Stimulated activated naive B cell treated with anti-CD40 and anti-IgM and Interleukin-4, amounts not matched to agents 10 μg/mL and 1 μg/mL and 100 μg/mL, for 72 hours (primary cell): Measurements from ENCODE around the gene APOL2.

Experiments
- ATAC-seq, 2 donors: fragments of 150-1000 bp; cut with Tn5 transposase; replicated peaks; 2 replicates each; pipeline ENCODE4 v1.10.0; 2021; ENCODE audit warnings: moderate library complexity in 1 of 2
- DNase-seq: peaks from one replicate; pipeline ENCODE4 v3.0.0; 2021
- H3K27ac Mint-ChIP-seq: one replicate; pipeline ENCODE4 v1.8.0; 2022; ENCODE audit warnings: mild to moderate bottlenecking, mixed read lengths
- H3K27me3 Mint-ChIP-seq, 2 donors: one replicate each; pipeline ENCODE4 v1.8.0; 2022; ENCODE audit warnings: mixed read lengths in 2 of 2
- H3K36me3 Mint-ChIP-seq, 2 donors: one replicate each; pipeline ENCODE4 v1.8.0; 2022; ENCODE audit warnings: mixed read lengths in 2 of 2, mild to moderate bottlenecking in 1 of 2
- H3K4me1 Mint-ChIP-seq, 2 donors: one replicate each; pipeline ENCODE4 v1.8.0; 2022; ENCODE audit warnings: mixed read lengths in 2 of 2, mild to moderate bottlenecking in 1 of 2
- H3K4me3 Mint-ChIP-seq, 2 donors: one replicate each; pipeline ENCODE4 v1.8.0; 2022; ENCODE audit warnings: mild to moderate bottlenecking in 2 of 2, mixed read lengths in 2 of 2, moderate library complexity in 1 of 2
- H3K9me3 Mint-ChIP-seq, 2 donors: one replicate each; pipeline ENCODE4 v1.8.0; 2022; ENCODE audit warnings: mixed read lengths in 2 of 2, mild to moderate bottlenecking in 1 of 2

The APOL2 gene

GRCh38 chr22:36227806-36228205, 11.5 kb downstream of the APOL2 start:
- no peak for ATAC-seq
- Mint-ChIP-seq H3K9me3 (no peaks in the 10 kb centered on the region), H3K36me3 (peaks cover 51 to 66% of the 10 kb centered on the region in 2 donors), H3K4me1 (peaks cover 8 to 9% of the 10 kb centered on the region in 2 donors), H3K4me3 (no peak overlapping the region), H3K27me3 (no peaks in the 10 kb centered on the region), H3K27ac (peak overlapping the region; percentile 47)
- no peak for DNase-seq

GRCh38 chr22:36227396-36227795, 11.9 kb downstream of the APOL2 start:
- H3K4me3 Mint-ChIP-seq: no peak overlapping the region
- no peaks in the 10 kb centered on the region for H3K9me3 Mint-ChIP-seq
- peak overlapping the region; percentile 47 for H3K27ac Mint-ChIP-seq
- H3K27me3 Mint-ChIP-seq: no peaks in the 10 kb centered on the region
- DNase-seq (no peak), ATAC-seq (no peak)
- peaks cover 4 to 5% of the 10 kb centered on the region in 2 donors for H3K4me1 Mint-ChIP-seq
- peaks cover 47 to 61% of the 10 kb centered on the region in 2 donors for H3K36me3 Mint-ChIP-seq

- Mint-ChIP-seq H3K9me3 (no peaks in the 10 kb centered on the region), H3K36me3 (peaks cover 36 to 49% of the 10 kb centered on the region in 2 donors), H3K4me3 (no peak overlapping the region), H3K27ac (no peak overlapping the region), H3K27me3 (peaks cover 0 to 5% of the 10 kb centered on the region in 2 donors), H3K4me1 (peaks cover 2 to 5% of the 10 kb centered on the region in 2 donors)
- ATAC-seq (no peak), DNase-seq (no peak)
Observed at GRCh38 chr22:36226189-36226588, 13.1 kb downstream of the APOL2 start.

GRCh38 chr22:36225333-36225922, 13.9 kb downstream of the APOL2 start:
- DNase-seq (no peak), ATAC-seq (no peak)
- peaks cover 34 to 42% of the 10 kb centered on the region in 2 donors for H3K36me3 Mint-ChIP-seq
- peaks cover 0 to 9% of the 10 kb centered on the region in 2 donors for H3K27me3 Mint-ChIP-seq
- no peak overlapping the region for H3K4me3 Mint-ChIP-seq
- no peaks in the 10 kb centered on the region for H3K9me3 Mint-ChIP-seq
- peaks cover 2 to 5% of the 10 kb centered on the region in 2 donors for H3K4me1 Mint-ChIP-seq
- H3K27ac Mint-ChIP-seq: peak overlapping the region; percentile 47

GRCh38 chr22:36224245-36224644, 15.1 kb downstream of the APOL2 start:
- Mint-ChIP-seq H3K9me3 (no peaks in the 10 kb centered on the region), H3K4me1 (peaks cover 2 to 5% of the 10 kb centered on the region in 2 donors)
- no peak for ATAC-seq

GRCh38 chr22:36223504-36223903, 15.8 kb downstream of the APOL2 start:
- Mint-ChIP-seq H3K27ac (no peak overlapping the region), H3K36me3 (peaks cover 24 to 26% of the 10 kb centered on the region in 2 donors), H3K9me3 (no peaks in the 10 kb centered on the region), H3K4me3 (no peak overlapping the region), H3K27me3 (peaks cover 10 to 18% of the 10 kb centered on the region in 2 donors), H3K4me1 (peaks cover 2 to 5% of the 10 kb centered on the region in 2 donors)
- DNase-seq (no peak), ATAC-seq (no peak)

More at GRCh38 chr22:36224245-36224644, 15.1 kb downstream of the APOL2 start:
- H3K4me3 Mint-ChIP-seq: no peak overlapping the region
- DNase-seq: no peak
- H3K27me3 Mint-ChIP-seq: peaks cover 3 to 15% of the 10 kb centered on the region in 2 donors
- H3K27ac Mint-ChIP-seq: no peak overlapping the region
- H3K36me3 Mint-ChIP-seq: peaks cover 28 to 33% of the 10 kb centered on the region in 2 donors

GRCh38 chr22:36222887-36223450, 16.4 kb downstream of the APOL2 start:
- Mint-ChIP-seq H3K4me1 (peaks cover 2 to 5% of the 10 kb centered on the region in 2 donors), H3K27me3 (peaks cover 10 to 18% of the 10 kb centered on the region in 2 donors), H3K4me3 (no peak overlapping the region), H3K27ac (no peak overlapping the region), H3K36me3 (peaks cover 20 to 21% of the 10 kb centered on the region in 2 donors), H3K9me3 (no peaks in the 10 kb centered on the region)
- ATAC-seq (no peak), DNase-seq (no peak)

- no peak for DNase-seq
- peak; percentile 77 to 82 for ATAC-seq
- peak overlapping the region in 1 of 2 donors; percentile 35 for H3K4me3 Mint-ChIP-seq
Observed at GRCh38 chr22:36221799-36222751, 17.3 kb downstream of the APOL2 start.

GRCh38 chr22:36220451-36220921, 18.8 kb downstream of the APOL2 start:
- no peaks in the 10 kb centered on the region for H3K9me3 Mint-ChIP-seq
- no peak overlapping the region for H3K4me3 Mint-ChIP-seq
- ATAC-seq: no peak
- H3K27ac Mint-ChIP-seq: no peak overlapping the region
- peaks cover 0 to 8% of the 10 kb centered on the region in 2 donors for H3K36me3 Mint-ChIP-seq
- peaks cover 12 to 18% of the 10 kb centered on the region in 2 donors for H3K27me3 Mint-ChIP-seq
- no peak for DNase-seq
- H3K4me1 Mint-ChIP-seq: peaks cover 2 to 5% of the 10 kb centered on the region in 2 donors

More at GRCh38 chr22:36221799-36222751, 17.3 kb downstream of the APOL2 start:
- peaks cover 12 to 14% of the 10 kb centered on the region in 2 donors for H3K36me3 Mint-ChIP-seq
- H3K27me3 Mint-ChIP-seq: peaks cover 10 to 18% of the 10 kb centered on the region in 2 donors
- peaks cover 2 to 5% of the 10 kb centered on the region in 2 donors for H3K4me1 Mint-ChIP-seq
- no peak overlapping the region for H3K27ac Mint-ChIP-seq
- no peaks in the 10 kb centered on the region for H3K9me3 Mint-ChIP-seq

GRCh38 chr22:36218648-36219193, 20.6 kb downstream of the APOL2 start:
- no peak for DNase-seq
- peaks cover 2 to 5% of the 10 kb centered on the region in 2 donors for H3K4me1 Mint-ChIP-seq
- no peak for ATAC-seq
- H3K27me3 Mint-ChIP-seq: peaks cover 13 to 18% of the 10 kb centered on the region in 2 donors
- H3K27ac Mint-ChIP-seq: no peak overlapping the region
- H3K36me3 Mint-ChIP-seq: peaks cover 0 to 4% of the 10 kb centered on the region in 2 donors
- H3K4me3 Mint-ChIP-seq: no peak overlapping the region
- H3K9me3 Mint-ChIP-seq: no peaks in the 10 kb centered on the region

GRCh38 chr22:36215981-36216380, 23.3 kb downstream of the APOL2 start:
- no peak overlapping the region for H3K4me3 Mint-ChIP-seq
- H3K27ac Mint-ChIP-seq: no peak overlapping the region
- H3K36me3 Mint-ChIP-seq: no peaks in the 10 kb centered on the region
- ATAC-seq (no peak), DNase-seq (no peak)
- peaks cover 17% of the 10 kb centered on the region in 2 donors for H3K27me3 Mint-ChIP-seq
- H3K4me1 Mint-ChIP-seq: peaks cover 13 to 15% of the 10 kb centered on the region in 2 donors
- H3K9me3 Mint-ChIP-seq: no peaks in the 10 kb centered on the region

GRCh38 chr22:36213586-36213985, 25.7 kb downstream of the APOL2 start:
- DNase-seq: no peak
- peaks cover 6 to 8% of the 10 kb centered on the region in 2 donors for H3K27me3 Mint-ChIP-seq
- H3K27ac Mint-ChIP-seq: no peak overlapping the region
- peaks cover 18 to 24% of the 10 kb centered on the region in 2 donors for H3K4me1 Mint-ChIP-seq
- H3K9me3 Mint-ChIP-seq: peaks cover 4 to 5% of the 10 kb centered on the region in 2 donors
- H3K4me3 Mint-ChIP-seq: no peak overlapping the region
- H3K36me3 Mint-ChIP-seq: peaks cover 4 to 8% of the 10 kb centered on the region in 2 donors
- ATAC-seq: no peak

GRCh38 chr22:36212901-36213300, 26.4 kb downstream of the APOL2 start:
- Mint-ChIP-seq H3K4me3 (no peak overlapping the region), H3K36me3 (peaks cover 4 to 8% of the 10 kb centered on the region in 2 donors)
- no peak for DNase-seq

More at GRCh38 chr22:36212901-36213300, 26.4 kb downstream of the APOL2 start:
- H3K4me1 Mint-ChIP-seq: peaks cover 18 to 24% of the 10 kb centered on the region in 2 donors
- H3K27ac Mint-ChIP-seq: no peak overlapping the region
- peaks cover 6 to 8% of the 10 kb centered on the region in 2 donors for H3K27me3 Mint-ChIP-seq
- H3K9me3 Mint-ChIP-seq: peaks cover 5% of the 10 kb centered on the region in 2 donors
- peak; percentile 39 to 41 for ATAC-seq
